Keratinocyte (primary cell): ENCODE results near the gene PDE9A. TPM values are rescaled to one million over a fixed set of nuclear protein-coding genes. Genes with fewer than 3 reads are reported as not detected.

Experiments
- DNase-seq: peaks from one replicate; pipeline ENCODE4 v3.0.0-alpha.2; 2011; ENCODE audit warnings: low read depth, missing footprints, low spot score
- FAIRE-seq: peaks from 2 replicates; lab custom pipeline; 2011; peaks lifted over from hg19 to GRCh38; lab: Jason Lieb, UNC
- H2AFZ ChIP-seq: 2 replicates; pipeline ENCODE4 v1.6.0; 2012; ENCODE audit warnings: low read length, control low read depth, inconsistent platforms; ENCODE audit not compliant: control insufficient read depth
- H3K27ac ChIP-seq: 2 replicates; pipeline ENCODE4 v1.5.1; 2011; ENCODE audit warnings: low read length; ENCODE audit not compliant: control insufficient read depth, insufficient read depth
- H3K27me3 ChIP-seq: 3 replicates; pipeline ENCODE4 v1.6.0; 2011; ENCODE audit warnings: low read length; ENCODE audit not compliant: control insufficient read depth, insufficient read depth; ENCODE audit errors: extremely low read depth
- H3K36me3 ChIP-seq, 2 experiments: 2 replicates in 1 of 2; 3 replicates in 1 of 2; pipeline ENCODE4 v1.5.1; 2011; ENCODE audit warnings: low read length in 2 of 2, mild to moderate bottlenecking in 1 of 2; ENCODE audit not compliant: control insufficient read depth in 2 of 2, insufficient read depth in 2 of 2; ENCODE audit errors: extremely low read depth in 1 of 2
- H3K4me1 ChIP-seq: 3 replicates; pipeline ENCODE4 v1.5.1; 2011; ENCODE audit warnings: low read length; ENCODE audit not compliant: control insufficient read depth, insufficient read depth; ENCODE audit errors: extremely low read depth
- H3K4me2 ChIP-seq: 3 replicates; pipeline ENCODE4 v1.6.0; 2011; ENCODE audit warnings: low read depth, low read length; ENCODE audit not compliant: control insufficient read depth, insufficient read depth; ENCODE audit errors: extremely low read depth
- H3K4me3 ChIP-seq, 3 experiments: fragments of 200-600 bp in 1 of 3; sonication (generic) in 1 of 3; 2 replicates in 2 of 3; 3 replicates in 1 of 3; pipeline ENCODE4 v1.5.1; 2011 to 2016; ENCODE audit warnings: low read length in 3 of 3, mild to moderate bottlenecking in 3 of 3, control low read depth in 2 of 3, inconsistent platforms in 1 of 3, low read depth in 1 of 3, mixed read lengths in 1 of 3, mixed run types in 1 of 3, moderate library complexity in 1 of 3; ENCODE audit not compliant: control insufficient read depth in 2 of 3, insufficient read depth in 2 of 3; ENCODE audit errors: extremely low read depth in 1 of 3
- H3K79me2 ChIP-seq: 2 replicates; pipeline ENCODE4 v1.6.0; 2012; ENCODE audit warnings: low read length; ENCODE audit not compliant: control insufficient read depth, insufficient read depth
- H3K9ac ChIP-seq: 3 replicates; pipeline ENCODE4 v1.6.0; 2011; ENCODE audit warnings: low read length; ENCODE audit not compliant: control insufficient read depth, insufficient read depth; ENCODE audit errors: extremely low read depth
- H3K9me1 ChIP-seq: 3 replicates; pipeline ENCODE4 v1.6.0; 2011; ENCODE audit warnings: low read length; ENCODE audit not compliant: control insufficient read depth, insufficient read depth; ENCODE audit errors: extremely low read depth
- H3K9me3 ChIP-seq: 2 replicates; pipeline ENCODE4 v1.5.1; 2012; ENCODE audit warnings: low read depth, low read length; ENCODE audit not compliant: control insufficient read depth
- H4K20me1 ChIP-seq: 3 replicates; pipeline ENCODE4 v1.6.0; 2011; ENCODE audit warnings: low read length; ENCODE audit not compliant: control insufficient read depth, insufficient read depth; ENCODE audit errors: extremely low read depth
- EZH2 ChIP-seq: IDR thresholded peaks from one replicate; pipeline ENCODE4 v1.6.1; 2012; ENCODE audit warnings: inconsistent platforms, mild to moderate bottlenecking, low read length, moderate library complexity
- dilution Hi-C: fragments of 300-500 bp; cut with MboI; formaldehyde crosslinking; loops from one replicate; pipeline ENCODE4 v1.7.0; 2020; ENCODE audit warnings: low sequenced_read_pairs; ENCODE audit not compliant: extremely low pct_ligation_motif_present
- polyA plus RNA-seq, 5 experiments: library from polyadenylated mRNA; depleted of rRNA in 3 of 5; stranded (reverse) in 3 of 5; stranded (forward) in 1 of 5; unstranded in 1 of 5; fragments of >200 nt; gene quantifications; 1 replicate in 1 of 5; 2 replicates in 3 of 5; 3 replicates in 1 of 5; pipeline versions ENCODE4 v1.2.1 to v1.2.3, GENCODE V29; 2011 to 2012; ENCODE audit warnings: missing spikeins in 2 of 5, low read depth in 1 of 5, low replicate concordance in 1 of 5
- TF ChIP-seq, protein P1 (sequence below), 3 experiments: IDR thresholded peaks in 1 of 3; conservative IDR thresholded peaks in 1 of 3; optimal IDR thresholded peaks in 1 of 3; 2 replicates in 2 of 3; 3 replicates in 1 of 3; pipeline versions ENCODE3 to v1.5.1; 2011; ENCODE audit warnings: low read length in 3 of 3, mild to moderate bottlenecking in 3 of 3, moderate library complexity in 2 of 3, control low read depth in 1 of 3, inconsistent platforms in 1 of 3; ENCODE audit not compliant: insufficient read depth in 2 of 3; ENCODE audit errors: extremely low read depth in 1 of 3

The PDE9A gene
- polyA plus RNA-seq, 1 donor (not counting 4 experiments of a cell fraction or from before 2014, with no cell fraction given), result 0.13 TPM

DNA sequence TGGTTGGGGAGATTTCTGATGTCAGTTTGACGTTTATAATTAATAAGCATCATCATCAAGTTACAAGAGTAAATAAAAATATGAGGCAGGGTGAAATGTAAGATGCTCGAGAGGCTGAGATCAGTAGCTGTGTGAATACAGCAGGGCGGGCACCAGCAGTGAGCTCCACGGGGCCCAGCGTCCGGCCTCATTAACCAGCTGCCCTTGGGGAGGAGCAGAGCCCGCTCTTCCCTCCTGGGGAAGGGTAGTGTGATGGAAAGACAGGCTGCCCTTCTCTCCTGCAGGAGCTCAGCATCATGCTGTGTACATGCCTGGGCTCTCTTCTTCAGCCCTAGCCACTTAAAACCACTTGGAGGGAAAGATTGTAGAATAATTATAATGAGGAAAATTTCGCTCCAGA lies 23.4 kb downstream of the PDE9A start:
- no peak overlapping the region for H3K27ac ChIP-seq
- peaks cover 22% of the 10 kb centered on the region for H3K27me3 ChIP-seq
- no peaks in the 10 kb centered on the region for H3K79me2 ChIP-seq
- no peaks in the 10 kb centered on the region for H3K36me3 ChIP-seq
- dilution Hi-C loops, result no loop called here
- H2AFZ ChIP-seq, result no peak overlapping the region
- no peaks in the 10 kb centered on the region for H3K9me1 ChIP-seq
- FAIRE-seq, result no peak
- TF ChIP-seq EZH2, result no peak
- TF ChIP-seq, protein P1, sequence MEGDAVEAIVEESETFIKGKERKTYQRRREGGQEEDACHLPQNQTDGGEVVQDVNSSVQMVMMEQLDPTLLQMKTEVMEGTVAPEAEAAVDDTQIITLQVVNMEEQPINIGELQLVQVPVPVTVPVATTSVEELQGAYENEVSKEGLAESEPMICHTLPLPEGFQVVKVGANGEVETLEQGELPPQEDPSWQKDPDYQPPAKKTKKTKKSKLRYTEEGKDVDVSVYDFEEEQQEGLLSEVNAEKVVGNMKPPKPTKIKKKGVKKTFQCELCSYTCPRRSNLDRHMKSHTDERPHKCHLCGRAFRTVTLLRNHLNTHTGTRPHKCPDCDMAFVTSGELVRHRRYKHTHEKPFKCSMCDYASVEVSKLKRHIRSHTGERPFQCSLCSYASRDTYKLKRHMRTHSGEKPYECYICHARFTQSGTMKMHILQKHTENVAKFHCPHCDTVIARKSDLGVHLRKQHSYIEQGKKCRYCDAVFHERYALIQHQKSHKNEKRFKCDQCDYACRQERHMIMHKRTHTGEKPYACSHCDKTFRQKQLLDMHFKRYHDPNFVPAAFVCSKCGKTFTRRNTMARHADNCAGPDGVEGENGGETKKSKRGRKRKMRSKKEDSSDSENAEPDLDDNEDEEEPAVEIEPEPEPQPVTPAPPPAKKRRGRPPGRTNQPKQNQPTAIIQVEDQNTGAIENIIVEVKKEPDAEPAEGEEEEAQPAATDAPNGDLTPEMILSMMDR (optimal IDR thresholded peaks at IDR 0.05 in 1 of 3, IDR thresholded peaks at IDR 0.05 in 1 of 3, conservative IDR thresholded peaks at IDR 0.05 in 1 of 3; ENCODE audit: extremely low read depth in 1 of 3, insufficient read depth in 2 of 3, low read length in 3 of 3), result no peak
- H3K4me1 ChIP-seq, result no peaks in the 10 kb centered on the region
- no peaks in the 10 kb centered on the region for H4K20me1 ChIP-seq
- H3K4me2 ChIP-seq, result no peak overlapping the region
- no peak for DNase-seq
- H3K4me3 ChIP-seq, result no peak overlapping the region
- no peaks in the 10 kb centered on the region for H3K9me3 ChIP-seq
- no peak overlapping the region for H3K9ac ChIP-seq

DNA sequence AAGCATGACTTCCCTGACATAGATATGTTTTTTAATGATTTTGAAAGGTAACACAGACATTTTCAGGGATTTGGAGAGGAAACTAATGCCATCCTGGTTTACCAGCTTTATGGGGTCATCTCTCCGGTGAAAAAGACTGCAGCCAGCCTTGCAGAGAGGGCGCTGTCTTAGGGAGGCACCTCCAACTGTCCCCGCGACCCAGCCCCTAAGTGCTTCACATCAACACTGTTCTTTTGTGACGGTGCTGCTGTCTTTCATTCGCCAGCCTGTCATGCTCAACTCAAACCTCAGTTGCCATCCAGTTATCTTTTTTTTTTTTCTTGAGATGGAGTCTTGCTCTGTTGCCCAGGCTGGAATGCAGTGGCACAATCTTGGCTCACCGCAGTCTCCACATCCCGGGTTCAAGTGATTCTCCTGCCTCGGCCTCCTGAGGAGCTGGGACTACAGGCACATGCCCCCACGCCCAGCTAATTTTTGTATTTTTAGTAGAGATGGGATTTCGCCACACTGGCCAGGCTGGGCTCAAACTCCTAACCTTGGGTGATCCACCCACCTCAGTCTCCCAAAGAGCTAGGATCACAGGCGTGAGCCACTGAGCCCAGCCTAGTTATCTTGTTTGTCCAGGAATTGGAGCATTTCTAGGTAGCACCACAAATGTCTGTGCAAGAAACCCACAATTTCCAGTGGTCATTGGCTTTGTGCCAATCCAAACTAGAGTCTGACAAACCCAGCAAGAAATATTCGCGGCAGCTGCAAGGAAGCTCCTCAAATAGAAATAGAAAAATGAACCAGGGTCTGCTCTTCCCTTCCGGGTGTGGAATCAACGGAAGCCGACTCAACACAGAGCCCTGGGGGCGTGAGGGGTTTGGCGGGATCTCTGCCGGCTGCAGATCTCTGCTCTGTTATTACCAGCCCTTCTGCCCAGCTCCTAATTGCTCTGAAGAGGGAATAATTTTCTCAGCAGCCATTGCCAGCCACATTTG lies 24.2 kb downstream of the PDE9A start:
- no peaks in the 10 kb centered on the region for H3K9me1 ChIP-seq
- H3K27ac ChIP-seq, result no peak overlapping the region
- FAIRE-seq (no peak), DNase-seq (no peak)
- no peak overlapping the region for H2AFZ ChIP-seq
- no peaks in the 10 kb centered on the region for H4K20me1 ChIP-seq
- H3K4me1 ChIP-seq, result no peaks in the 10 kb centered on the region
- H3K4me3 ChIP-seq, result no peak overlapping the region
- no peak overlapping the region for H3K4me2 ChIP-seq
- no peak for TF ChIP-seq EZH2
- TF ChIP-seq, protein P1 (optimal IDR thresholded peaks at IDR 0.05 in 1 of 3, IDR thresholded peaks at IDR 0.05 in 1 of 3, conservative IDR thresholded peaks at IDR 0.05 in 1 of 3; ENCODE audit: extremely low read depth in 1 of 3, insufficient read depth in 2 of 3, low read length in 3 of 3), result no peak
- no peaks in the 10 kb centered on the region for H3K79me2 ChIP-seq
- no peaks in the 10 kb centered on the region for H3K9me3 ChIP-seq
- H3K36me3 ChIP-seq, result no peaks in the 10 kb centered on the region
- no peak overlapping the region for H3K9ac ChIP-seq
- peaks cover 16% of the 10 kb centered on the region for H3K27me3 ChIP-seq
- dilution Hi-C loops, result no loop called here
